Epithelial cell of esophagus (primary cell): ENCODE measurements around the gene ADAMTS17.

Source experiments
- DNase-seq: peaks from one replicate; pipeline ENCODE4 v3.0.0; 2010; ENCODE audit warnings: low read depth
- H3K4me3 ChIP-seq: 2 replicates; pipeline ENCODE4 v1.5.1; 2011; ENCODE audit warnings: mild to moderate bottlenecking, low read length, control low read depth
- CTCF ChIP-seq: IDR thresholded peaks from 2 replicates; pipeline ENCODE4 v1.5.1; 2011; ENCODE audit warnings: low read depth, mild to moderate bottlenecking, low read length, control low read depth, inconsistent platforms; ENCODE audit not compliant: insufficient read depth; ENCODE audit errors: missing control alignments

ADAMTS17 gene

GRCh38 chr15:100052716-100053473 is 288.9 kb downstream of the ADAMTS17 start:
- no peak for DNase-seq
- TF ChIP-seq CTCF, result no peak
- no peak overlapping the region for H3K4me3 ChIP-seq

- no peak overlapping the region for H3K4me3 ChIP-seq
- DNase-seq, result no peak
- no peak for TF ChIP-seq CTCF
Measured at GRCh38 chr15:100050877-100051786, 290.6 kb downstream of the ADAMTS17 start.

GRCh38 chr15:100049936-100050876 is 291.6 kb downstream of the ADAMTS17 start:
- TF ChIP-seq CTCF, result no peak
- H3K4me3 ChIP-seq, result no peak overlapping the region
- DNase-seq, result no peak

- H3K4me3 ChIP-seq, result no peak overlapping the region
- no peak for TF ChIP-seq CTCF
- no peak for DNase-seq
Measured at GRCh38 chr15:100049483-100049882, 292.3 kb downstream of the ADAMTS17 start.

- no peak for DNase-seq
- TF ChIP-seq CTCF, result no peak
- no peak overlapping the region for H3K4me3 ChIP-seq
Measured at GRCh38 chr15:100048736-100049135, 293.0 kb downstream of the ADAMTS17 start.

GRCh38 chr15:100043692-100044091 is 298.1 kb downstream of the ADAMTS17 start:
- no peak overlapping the region for H3K4me3 ChIP-seq
- DNase-seq, result no peak
- TF ChIP-seq CTCF, result no peak
